HG03103 (cell line): ENCODE results near the gene ANAPC16.
"Not testable (repeated sequence)": the region's sequence is repeated elsewhere in the genome, so short reads cannot be mapped to it uniquely, and the experiment has no call there.

ENCODE experiments used
- ATAC-seq: cut with Tn5 transposase; IDR thresholded peaks from one replicate; pipeline ENCODE4 v1.9.1; 2021; ENCODE audit warnings: low read depth; ENCODE audit not compliant: unreplicated experiment

ANAPC16 gene

DNA sequence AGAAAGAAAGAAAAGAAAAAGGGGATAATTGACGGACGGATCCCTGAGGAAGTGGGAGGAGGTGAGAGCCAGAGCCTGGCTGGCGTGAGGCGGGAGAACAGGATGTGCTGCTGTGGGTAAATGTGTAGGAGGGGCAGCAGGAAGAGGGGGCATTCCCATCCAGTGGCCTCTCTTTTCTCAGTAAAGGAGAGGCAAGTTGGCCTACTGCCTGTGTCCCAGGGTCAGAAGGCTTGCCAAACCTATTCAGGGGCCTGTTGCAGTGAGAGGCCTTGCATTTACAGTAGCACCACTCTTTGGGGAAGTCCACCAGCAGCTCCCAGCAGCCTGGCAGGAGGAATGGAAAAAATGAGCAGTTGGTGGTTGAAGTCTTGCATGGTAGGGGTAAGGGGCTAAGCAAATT lies 26.9 kb downstream of the ANAPC16 start:
- ATAC-seq = no peak

DNA sequence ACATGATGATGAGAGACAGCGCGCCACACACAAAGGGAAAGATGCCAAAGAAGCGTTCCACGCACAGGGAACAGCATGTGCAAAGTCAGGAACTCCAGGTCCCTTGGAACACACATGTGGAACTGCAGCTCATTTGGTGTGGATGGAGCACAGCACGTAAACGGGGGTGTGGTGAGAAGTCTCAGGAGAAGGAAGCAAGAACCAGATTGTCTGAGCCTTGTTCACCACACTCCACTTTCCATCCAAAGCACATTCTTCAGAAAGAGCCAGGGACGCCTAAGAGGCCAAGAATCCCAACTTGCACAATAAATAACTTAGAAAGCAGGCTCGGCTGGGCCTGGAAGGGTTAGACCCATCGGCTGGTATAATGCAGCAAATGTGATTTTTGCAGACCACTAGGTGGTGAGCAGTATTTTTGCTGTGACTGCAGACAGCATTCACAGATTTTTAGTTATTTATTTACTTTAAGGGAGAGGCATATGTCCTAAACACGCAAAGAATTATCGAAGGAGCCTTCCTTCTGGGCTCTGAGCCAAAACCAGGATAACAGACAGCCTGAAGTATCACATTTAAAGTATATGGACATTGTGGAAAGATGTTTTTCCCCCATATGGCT lies 28.1 kb downstream of the ANAPC16 start:
- ATAC-seq = no peak

DNA sequence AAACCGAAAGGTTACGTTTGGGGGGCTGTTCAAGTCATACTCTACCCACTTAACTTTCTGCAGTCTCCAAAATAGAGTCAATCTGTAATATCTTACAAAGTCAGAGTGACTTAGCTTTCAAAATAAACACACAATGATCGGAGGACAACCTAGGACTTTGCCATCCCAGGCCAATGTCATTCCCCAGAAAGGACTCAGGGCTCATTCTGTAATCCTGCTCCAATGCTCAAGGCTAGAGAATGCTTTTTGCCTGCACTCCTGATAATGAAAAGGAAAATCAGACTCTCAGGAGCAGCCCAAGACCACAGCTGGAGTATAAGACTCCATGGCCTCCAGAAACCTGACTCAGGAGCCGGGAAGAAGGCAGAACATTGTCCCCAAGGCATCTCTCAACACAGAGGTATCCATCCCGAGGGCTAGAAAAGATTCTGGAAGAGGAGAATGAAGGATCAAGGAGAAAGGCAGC lies 28.8 kb downstream of the ANAPC16 start:
- ATAC-seq = no peak

DNA sequence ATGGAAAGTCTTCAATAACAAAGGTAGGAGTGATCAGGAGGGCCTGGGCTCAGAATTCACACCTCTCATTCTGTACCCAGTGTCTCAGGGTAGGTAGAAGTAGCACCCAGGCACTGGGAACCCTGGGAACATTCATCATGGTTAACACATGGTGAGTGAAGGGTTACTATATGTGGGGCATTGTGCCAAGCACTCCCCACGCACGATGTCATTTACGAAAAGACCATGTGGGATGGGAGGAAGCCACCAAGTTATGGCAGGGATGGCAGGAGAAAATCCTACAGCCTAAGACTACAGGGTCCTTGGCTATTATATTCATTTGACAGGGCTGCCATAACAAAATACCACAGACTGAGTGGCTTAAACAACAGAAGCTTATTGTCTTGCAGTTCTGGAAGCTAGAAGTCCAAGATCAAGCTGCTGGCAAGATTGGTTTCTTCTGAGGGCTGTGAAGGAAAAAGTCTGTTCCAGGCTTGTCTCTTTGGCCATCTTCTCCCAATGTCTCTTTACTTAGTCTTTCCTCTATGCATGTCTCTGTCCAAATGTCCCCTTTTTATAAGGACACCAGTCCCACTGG lies 30.2 kb downstream of the ANAPC16 start:
- no peak for ATAC-seq

DNA sequence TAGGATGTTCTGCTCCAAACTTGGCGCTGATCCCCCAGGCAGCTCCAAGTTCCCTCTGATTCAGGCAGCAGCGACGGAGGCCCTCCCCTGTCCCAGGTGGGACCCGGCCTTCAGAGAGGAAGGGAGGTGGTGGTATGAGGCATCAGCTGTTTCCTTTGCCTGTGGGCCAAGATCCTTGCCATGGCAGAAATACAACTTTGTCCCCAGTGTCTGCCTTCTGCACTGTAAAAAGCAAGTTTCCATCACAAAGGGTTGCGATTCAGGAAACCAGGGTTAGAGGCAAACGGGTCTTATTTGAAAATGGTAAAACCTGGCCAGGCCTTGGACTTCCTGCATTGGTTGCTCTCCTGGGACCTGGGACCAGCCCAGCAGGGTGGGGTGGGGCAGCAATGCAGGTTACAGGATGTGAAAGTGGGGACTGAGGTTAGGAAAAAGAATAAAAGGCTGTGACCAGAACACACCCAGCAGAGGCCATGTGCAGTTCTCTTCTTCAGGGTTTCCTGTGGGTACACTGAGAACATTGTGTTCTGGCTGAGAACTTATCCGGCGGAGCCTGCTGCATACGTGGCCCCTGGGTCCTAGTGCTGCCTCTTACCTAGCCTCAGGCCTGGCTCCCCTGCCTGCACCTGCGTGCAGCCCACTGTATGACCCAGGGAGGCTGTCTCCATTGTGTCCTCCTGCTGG lies 32.8 kb downstream of the ANAPC16 start:
- ATAC-seq = peak; percentile 76

DNA sequence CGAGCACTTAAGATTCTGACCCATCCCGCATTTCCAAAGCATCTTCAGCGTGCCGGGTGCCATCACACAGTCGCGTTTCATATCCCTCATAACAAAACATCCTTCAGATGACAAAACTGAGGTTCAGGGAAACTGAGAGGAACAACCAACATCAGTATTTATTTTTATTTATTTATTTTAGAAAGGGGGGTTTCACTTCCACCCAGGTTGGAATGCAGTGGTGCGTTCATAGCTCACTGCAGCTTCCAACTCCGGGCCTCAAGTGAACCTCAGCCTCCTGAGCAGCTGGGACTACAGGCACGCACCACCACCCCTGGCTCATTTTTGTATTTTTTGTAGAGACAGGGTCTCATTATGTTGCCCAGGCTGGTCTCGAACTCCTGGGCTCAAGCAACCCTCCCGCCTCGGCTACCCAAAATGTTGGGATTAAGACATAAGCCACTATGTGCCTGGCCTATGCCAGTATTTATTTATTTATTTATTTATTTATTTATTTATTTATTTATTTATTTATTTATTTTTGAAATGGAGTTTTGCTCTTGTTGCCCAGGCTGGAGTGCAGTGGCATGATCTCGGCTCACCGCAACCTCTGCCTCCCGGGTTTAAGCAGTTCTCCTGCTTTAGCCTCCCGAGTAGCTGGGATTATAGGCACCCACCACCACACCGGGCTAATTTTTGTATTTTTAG lies 33.5 kb downstream of the ANAPC16 start:
- ATAC-seq = not testable (repeated sequence)

DNA sequence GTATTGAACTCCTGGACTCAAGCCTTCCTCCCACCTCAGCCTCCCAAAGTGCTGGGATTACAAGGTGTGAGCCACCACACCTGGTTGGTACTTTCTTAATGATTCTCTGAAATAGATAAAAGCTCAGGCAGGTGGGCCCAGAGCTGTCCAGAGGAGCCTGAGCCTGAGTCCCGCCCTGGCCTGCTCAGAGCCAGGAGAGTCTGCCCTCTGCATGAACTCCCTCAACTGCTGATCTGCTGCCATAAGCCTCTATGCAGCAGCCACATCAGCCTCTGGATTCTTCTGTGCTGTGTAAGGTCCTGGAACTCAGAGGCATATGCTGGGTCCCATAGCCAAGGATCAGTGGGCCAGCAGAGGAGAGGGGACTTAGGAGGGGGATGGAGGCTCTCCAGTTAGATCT lies 34.9 kb downstream of the ANAPC16 start:
- no peak for ATAC-seq

DNA sequence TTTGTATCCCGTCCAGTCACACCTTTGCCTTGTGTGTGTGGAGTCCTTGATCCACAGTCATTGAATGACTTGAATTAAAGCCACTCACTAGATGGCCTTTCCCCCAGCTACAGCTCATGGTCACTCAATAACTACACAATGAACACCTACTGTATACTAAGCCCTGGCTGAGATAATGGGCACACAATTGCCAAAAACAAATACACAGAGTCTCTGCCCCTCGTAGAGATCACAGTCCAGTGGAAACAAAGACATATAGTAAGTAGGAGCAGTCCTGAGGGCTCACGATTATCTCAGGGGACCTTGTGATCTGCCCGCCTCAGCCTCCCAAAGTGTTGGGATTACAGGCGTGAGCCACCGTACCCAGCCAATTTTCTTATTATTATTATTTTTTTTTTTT lies 35.8 kb downstream of the ANAPC16 start:
- no peak for ATAC-seq

DNA sequence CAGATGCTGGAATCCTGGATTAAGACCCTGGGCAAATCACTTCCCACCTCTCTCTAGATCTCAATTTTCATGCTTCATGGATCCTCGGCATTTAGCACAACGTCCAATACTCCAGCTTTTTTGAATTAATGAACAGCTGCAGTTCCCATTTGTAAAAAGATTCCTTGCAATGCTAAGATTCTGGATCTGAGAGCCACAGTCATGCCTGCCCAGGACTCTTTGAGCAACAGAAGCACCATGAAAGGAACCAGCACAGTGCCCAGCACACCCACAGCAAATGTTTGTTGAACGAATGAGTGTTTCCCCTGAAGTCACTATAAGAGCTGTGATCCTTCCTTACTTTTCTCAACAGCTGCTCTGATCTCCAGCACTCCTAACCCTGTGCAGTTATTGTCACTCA lies 37.2 kb downstream of the ANAPC16 start:
- ATAC-seq = no peak

DNA sequence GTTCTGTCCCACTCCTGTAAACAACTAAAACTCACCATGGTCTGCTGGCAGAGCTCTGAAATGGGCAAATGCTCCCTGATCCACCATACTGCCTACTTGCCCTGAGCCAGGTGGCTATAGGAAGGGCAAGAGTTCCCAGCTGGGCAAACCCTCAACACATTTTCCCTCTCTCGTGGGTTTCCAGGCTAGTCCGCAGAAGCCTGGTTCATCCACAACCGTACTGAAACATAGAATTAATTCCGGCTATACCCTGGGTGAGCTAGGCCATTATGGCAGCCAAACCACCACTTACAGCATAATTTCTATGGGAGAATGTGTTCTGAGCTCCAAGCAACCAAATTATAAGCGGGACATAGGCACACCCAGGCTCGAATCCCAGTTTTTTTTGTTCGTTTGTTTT lies 37.8 kb downstream of the ANAPC16 start:
- no peak for ATAC-seq

DNA sequence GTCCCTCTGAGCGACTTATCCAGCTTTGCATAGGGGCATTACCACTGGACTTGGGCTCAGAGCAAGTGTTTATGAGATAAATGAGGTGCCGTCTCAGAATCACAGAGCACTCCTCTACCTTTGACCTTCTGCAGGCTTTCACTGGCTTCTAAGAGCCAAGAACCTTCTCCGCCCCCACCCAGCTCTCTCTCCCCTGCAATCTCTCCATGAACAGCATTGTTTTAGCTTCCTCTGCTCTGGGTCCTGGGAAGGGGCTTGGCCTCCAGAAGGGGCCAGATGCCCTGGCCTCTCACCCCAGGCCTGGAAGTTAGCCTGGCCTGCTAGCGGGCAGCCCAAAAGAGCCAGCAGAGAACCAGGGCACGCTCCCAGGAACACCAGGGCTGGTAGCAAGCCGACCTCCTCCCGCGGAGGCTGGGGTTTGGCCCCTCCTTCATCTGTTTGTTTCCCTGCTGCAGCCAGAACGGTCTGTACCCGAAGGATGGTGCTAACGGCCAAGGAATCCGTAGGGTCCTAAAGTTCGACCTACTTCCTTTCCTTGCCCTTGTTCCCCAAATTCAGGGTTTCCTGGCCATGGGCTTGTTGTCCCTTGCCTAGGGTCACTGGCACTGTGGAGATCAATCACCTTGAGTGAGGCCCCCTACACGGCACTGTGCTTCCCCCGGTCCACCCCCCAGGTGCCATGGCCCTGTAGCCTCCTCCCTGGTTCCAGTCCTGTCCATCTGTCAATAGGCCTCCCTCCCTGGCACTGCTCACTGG lies 39.2 kb downstream of the ANAPC16 start:
- ATAC-seq = no peak

DNA sequence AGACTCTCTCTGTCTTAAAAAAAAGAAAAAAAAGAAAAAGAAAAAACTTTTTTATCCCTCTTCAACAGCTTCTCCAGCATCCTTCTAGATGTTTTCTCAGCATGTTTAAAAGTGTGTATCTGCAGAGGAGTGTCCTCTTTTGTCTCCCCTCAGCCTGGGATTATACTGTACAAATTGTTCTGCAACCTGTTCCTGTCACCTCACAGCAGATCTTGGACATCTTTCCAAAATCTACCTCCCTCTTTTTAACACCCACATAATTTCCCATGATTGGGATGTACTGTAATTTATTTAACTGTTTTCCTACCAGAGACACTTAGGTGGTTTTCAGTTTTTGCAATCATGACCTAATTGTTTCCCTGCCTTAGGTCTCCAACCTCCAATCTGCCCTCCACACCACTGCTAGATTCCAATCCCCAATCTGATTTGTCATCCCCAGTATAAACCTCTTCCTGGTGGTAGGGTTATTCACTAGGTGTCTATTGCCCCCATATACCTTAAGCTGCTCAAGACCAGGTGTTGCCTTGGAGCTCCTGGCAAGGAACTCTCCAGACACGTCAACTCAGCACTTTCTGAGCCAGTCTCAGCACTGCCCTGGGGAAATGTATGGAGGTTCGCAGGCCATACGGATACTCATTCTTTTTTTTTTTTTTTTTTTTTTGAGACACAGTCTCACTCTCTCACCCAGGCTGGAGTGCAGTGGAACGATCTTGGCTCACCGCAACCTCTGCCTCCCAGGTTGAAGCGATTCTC lies 40.3 kb downstream of the ANAPC16 start:
- no peak for ATAC-seq

DNA sequence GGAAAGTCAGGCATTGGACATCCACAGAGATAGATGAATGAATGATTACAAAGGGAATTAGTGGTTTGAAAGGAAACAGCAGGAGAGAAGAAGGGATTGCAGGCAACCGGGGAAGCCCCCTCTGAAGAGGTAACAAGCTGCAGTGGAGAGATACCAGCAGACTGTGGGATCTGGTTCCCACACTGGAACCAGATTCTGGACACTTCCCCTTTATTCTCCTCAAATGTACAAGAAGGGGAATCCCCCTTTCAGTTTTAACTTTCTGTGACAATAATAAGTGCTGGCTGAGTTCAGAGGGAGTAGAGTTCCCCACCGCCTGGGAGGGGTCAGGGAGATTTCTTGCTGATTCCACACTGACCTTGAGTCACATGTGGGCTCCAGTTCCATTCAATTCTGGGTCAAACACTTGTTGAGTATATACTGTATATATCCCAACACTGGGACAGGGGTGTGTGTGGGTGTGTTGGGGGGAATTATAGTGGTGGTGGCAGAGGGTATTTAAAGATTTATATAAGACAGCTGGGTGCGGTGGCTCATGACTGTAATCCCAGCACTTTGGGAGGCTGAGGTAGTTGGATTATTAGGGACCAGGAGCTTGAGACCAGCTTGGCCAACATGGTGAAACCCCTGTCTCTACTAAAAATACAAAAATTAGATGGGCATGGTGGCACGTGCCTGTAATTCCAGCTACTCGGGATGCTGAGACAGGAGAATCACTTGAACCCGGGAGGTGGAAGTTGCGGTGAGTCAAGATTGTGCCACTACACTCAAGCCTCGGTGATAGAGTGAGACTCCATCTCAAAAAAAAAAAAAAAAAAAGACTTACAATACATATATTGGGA lies 41.5 kb downstream of the ANAPC16 start:
- ATAC-seq = no peak

DNA sequence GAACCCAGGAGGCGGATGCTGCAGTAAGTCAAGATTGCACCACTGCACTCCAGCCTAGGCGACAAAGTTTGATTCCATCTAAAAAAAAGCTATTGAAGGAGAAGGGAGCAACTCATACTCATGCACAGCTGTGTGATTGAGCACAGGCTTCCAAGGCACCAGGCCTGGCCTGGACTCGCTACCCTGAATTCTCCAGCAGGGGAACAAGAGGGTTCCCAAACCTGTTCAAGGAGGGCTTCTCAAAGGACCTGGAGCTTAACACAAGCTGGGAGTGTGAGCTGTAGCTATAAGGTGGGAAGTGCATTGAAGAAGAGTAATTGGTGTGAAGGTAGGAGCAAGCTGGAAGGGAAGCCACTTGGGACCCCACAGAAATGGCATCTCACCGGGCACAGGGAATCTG lies 42.8 kb downstream of the ANAPC16 start:
- no peak for ATAC-seq

DNA sequence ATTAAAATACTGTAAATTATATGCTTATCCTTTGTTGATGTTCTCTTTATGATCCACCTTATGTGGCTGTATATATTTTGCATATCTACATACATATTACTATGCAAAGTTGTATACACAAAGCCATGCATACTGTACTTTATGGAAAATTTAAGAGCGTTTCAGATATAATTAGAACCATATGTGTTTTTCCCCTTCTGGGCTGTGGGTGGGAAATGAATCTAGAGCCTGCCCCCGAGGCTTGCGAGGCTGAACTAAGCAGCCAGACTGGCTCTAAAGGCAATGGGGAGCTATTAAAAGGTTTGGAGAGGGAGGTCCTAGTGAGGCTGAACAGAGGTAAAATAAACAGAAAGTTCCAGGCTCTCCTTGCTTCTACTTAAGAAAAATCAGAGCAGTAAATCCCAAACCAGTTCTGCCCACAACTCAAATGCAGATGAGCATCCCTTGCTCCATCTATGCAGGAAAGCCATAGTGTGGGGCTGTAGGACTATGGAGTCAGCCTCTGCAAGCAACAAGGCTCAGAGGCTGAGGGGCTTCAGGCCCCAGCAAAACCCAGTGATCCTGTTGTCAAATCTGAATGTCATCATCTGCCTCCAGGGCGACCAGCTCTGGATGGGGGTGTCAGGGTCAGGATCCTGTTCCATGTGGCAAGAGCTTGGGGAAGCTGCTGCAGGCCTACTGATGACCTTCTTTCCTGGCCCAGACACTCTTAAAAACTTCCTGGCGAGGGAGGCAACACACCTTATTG lies 43.9 kb downstream of the ANAPC16 start:
- no peak for ATAC-seq

DNA sequence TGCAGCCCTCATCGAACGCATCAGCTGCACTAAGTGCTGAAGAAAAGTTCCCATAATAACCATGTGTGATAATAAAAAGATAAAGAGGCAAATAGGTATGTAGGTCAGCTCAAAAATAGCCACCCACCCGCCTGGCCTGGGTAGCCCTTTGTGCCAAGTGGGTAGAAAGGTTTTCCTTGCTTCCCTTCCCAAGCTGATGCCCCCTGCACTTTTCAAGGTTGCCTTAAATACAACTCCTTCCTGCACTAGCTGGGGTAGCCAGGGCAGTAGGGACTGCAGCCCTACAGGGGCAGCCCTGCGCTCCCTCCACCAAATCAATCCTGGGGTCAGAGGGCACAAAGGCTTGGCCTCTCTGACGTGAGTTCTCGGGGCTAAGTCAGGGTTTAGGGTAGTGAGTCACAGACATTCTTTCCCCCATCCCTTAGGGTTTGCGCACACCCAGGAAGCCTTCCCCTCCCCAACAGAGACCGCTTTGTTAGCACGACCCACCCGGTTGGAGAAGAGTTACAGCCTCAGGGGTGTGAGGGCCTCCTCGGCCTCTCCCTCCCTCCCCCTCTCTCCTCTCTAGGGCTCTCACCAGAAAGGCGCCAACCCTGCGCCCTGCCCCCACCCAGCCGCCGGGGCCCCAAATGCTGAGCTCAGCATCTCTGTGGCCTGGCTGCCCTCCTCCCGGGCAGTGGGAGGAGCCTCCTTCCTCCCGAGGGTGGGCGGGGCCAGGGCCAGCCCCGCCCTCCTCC lies 44.6 kb downstream of the ANAPC16 start:
- ATAC-seq = peak; percentile 59

DNA sequence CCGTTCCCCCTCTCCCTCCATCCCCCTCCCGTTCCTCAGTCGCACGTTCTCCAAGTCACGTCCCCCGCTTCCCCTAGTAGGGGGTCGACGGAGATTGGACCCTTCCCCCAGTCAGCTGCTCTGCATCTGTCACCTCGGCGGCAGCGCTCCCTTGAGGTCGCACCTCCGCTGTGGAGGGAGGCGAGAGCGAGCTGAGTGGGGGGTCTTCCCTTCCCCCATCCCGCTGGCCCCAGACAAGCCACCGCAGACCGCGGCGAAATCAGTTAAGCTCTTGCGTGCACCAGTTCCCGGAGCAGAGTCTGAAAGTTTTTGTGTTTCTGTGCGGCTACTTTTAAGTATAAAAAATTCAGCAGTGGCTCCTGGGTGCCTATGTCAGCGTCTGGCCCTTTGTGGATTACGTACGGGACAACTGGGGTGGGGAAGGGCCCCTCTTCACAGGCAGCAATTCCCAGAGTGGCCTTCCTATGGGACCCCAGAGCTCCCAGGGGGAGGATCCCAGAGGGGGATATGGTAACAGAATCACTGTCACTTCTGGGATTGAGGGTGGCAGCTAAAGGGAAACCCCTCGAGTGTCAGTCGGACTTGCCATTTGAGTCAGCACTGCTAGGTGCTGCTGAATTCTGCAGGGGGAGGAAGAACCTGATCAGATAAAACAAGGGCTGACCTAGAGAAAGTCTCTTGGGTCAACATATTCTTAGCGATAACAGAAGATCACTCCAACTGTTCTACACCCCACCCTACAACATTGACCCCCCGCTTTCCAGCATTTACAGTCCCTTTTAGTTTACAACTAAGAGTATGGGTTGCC lies 45.4 kb downstream of the ANAPC16 start:
- ATAC-seq = peak; percentile 40
